ENCODE measurements around the gene TUBA1C. TPM values are rescaled to one million over a fixed set of nuclear protein-coding genes. Genes with fewer than 3 reads are reported as not detected.

Gene TUBA1C
- total and polyA plus RNA-seq, 2 donors (not counting 1 experiment from before 2014, with no cell fraction given), result 164 to 1,111 TPM

- TF ChIP-seq CTCF (conservative IDR thresholded peaks at IDR 0.05 in 1 of 2, IDR thresholded peaks at IDR 0.05 in 1 of 2; ENCODE audit: low read depth in 1 of 2, low read length in 2 of 2) (no peak), EZH2 (IDR thresholded peaks at IDR 0.05; ENCODE audit: low read length, missing control alignments) (no peak)
- DNase-seq (ENCODE audit: low read depth in 2 of 2), result no peak
- Histone ChIP-seq H3K79me2 (ENCODE audit: control insufficient read depth, insufficient read depth, low read length) (no peaks in the 10 kb centered on the region), H3K4me1 (ENCODE audit: control insufficient read depth, extremely low read depth, insufficient read depth, low read length) (peaks cover 10% of the 10 kb centered on the region), H3K4me2 (ENCODE audit: extremely low read depth, insufficient read depth, low read length) (peak overlapping the region; percentile 84), H3K27me3 (ENCODE audit: control insufficient read depth, insufficient read depth, low read length) (no peaks in the 10 kb centered on the region), H4K20me1 (ENCODE audit: control insufficient read depth, extremely low read depth, insufficient read depth, low read length) (no peaks in the 10 kb centered on the region), H3K36me3 (ENCODE audit: control insufficient read depth, insufficient read depth, low read length) (no peaks in the 10 kb centered on the region), H3K4me3 (replicated peaks in 1 of 4; ENCODE audit: control extremely low read depth in 1 of 4, insufficient read depth in 1 of 4, low read depth in 3 of 4, low read length in 4 of 4) (no peak overlapping the region), H3K9me3 (ENCODE audit: control insufficient read depth, insufficient read depth, low read depth, low read length) (no peaks in the 10 kb centered on the region), H2AFZ (ENCODE audit: low read length) (peak overlapping the region; percentile 56), H3K9ac (ENCODE audit: insufficient read depth, low read length) (peak overlapping the region; percentile 40), H3K27ac (ENCODE audit: insufficient read depth, low read length) (peak overlapping the region; percentile 83)
Observed at GRCh38 chr12:49223122-49223521, 41.8 kb upstream of the TUBA1C start.

DNA sequence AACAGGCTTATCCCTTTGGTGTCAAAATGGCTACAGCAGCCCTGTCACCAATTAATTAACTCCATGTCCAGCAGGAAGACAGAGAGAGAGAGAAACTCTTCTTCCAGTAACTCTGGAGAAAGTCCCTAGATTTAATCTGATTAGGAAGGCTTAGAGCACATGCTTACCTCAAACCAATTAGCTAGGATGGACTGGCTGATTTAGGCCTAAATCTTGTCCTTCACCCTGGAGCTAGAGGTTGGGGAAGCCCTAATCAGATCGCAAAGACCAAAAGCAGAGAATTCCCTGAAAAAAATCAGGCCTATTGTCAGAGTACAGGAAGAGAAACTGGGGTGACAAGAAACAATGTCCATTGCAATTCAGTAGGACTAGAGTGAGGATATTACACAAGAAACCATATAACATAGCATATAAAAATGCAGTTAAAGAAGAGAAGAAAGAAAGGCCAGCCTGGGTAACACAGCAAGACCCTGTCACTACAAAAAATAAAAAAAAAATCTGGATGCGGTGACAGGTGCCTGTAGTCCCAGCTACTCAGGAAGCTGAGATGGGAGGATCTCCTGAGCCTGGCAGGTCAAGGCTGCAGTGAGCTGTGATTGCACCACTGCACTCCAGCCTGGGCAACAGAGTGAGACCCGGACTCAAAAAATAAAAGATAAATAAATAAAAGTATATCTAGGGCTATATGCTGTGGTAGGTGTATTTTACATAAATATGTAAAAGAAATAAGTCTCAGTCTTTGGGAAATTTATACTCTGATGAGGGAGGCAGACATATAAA is 41.1 kb upstream of the TUBA1C start:
- TF ChIP-seq CTCF (conservative IDR thresholded peaks at IDR 0.05 in 1 of 2, IDR thresholded peaks at IDR 0.05 in 1 of 2; ENCODE audit: low read depth in 1 of 2, low read length in 2 of 2), result no peak
- Histone ChIP-seq H3K79me2 (ENCODE audit: control insufficient read depth, insufficient read depth, low read length) (no peaks in the 10 kb centered on the region), H3K9ac (ENCODE audit: insufficient read depth, low read length) (no peak overlapping the region), H2AFZ (ENCODE audit: low read length) (peak overlapping the region; percentile 46), H3K27me3 (ENCODE audit: control insufficient read depth, insufficient read depth, low read length) (no peaks in the 10 kb centered on the region), H3K4me2 (ENCODE audit: extremely low read depth, insufficient read depth, low read length) (no peak overlapping the region), H3K4me3 (replicated peaks in 1 of 4; ENCODE audit: control extremely low read depth in 1 of 4, insufficient read depth in 1 of 4, low read depth in 3 of 4, low read length in 4 of 4) (no peak overlapping the region), H3K4me1 (ENCODE audit: control insufficient read depth, extremely low read depth, insufficient read depth, low read length) (peaks cover 10% of the 10 kb centered on the region), H3K27ac (ENCODE audit: insufficient read depth, low read length) (no peak overlapping the region), H3K9me3 (ENCODE audit: control insufficient read depth, insufficient read depth, low read depth, low read length) (no peaks in the 10 kb centered on the region), H3K36me3 (ENCODE audit: control insufficient read depth, insufficient read depth, low read length) (no peaks in the 10 kb centered on the region), H4K20me1 (ENCODE audit: control insufficient read depth, extremely low read depth, insufficient read depth, low read length) (no peaks in the 10 kb centered on the region)
- DNase-seq (ENCODE audit: low read depth in 2 of 2), result no peak

DNA sequence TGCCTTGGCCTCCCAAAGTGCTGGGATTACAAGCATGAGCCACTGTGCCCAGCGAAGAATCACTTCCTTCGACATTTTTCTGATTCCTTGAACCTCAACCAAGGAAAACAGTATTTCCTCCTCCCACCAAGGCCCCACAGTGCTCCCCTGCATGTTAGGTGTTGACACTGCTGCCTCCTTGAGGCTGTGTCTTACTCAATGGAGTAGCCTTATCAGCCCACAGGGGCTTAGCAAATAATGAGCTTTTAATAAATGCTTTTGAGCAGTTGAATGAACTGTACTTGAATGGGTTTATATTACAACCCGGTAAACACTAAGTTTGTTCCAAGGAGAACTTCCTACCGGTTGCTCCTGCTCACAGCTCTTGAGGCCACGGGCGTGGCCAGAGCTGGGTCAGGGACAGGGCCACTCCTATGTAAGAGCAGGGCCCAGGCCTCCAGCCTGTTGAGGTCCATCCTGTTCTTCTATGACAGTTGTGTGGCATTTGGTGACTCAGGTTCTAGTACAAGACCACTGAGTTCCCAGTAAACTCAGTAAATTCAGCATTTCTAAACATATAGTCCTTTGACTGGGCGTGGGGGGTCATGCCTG is 39.2 kb upstream of the TUBA1C start:
- H4K20me1 ChIP-seq (ENCODE audit: control insufficient read depth, extremely low read depth, insufficient read depth, low read length), result no peaks in the 10 kb centered on the region
- H3K79me2 ChIP-seq (ENCODE audit: control insufficient read depth, insufficient read depth, low read length), result no peaks in the 10 kb centered on the region
- no peak overlapping the region for H3K9ac ChIP-seq (ENCODE audit: insufficient read depth, low read length)
- DNase-seq (ENCODE audit: low read depth in 2 of 2), result peak; percentile 34 to 70
- H3K4me2 ChIP-seq (ENCODE audit: extremely low read depth, insufficient read depth, low read length), result no peak overlapping the region
- peak overlapping the region; percentile 55 for H2AFZ ChIP-seq (ENCODE audit: low read length)
- H3K4me3 ChIP-seq (replicated peaks in 1 of 4; ENCODE audit: control extremely low read depth in 1 of 4, insufficient read depth in 1 of 4, low read depth in 3 of 4, low read length in 4 of 4), result no peak overlapping the region
- no peaks in the 10 kb centered on the region for H3K27me3 ChIP-seq (ENCODE audit: control insufficient read depth, insufficient read depth, low read length)
- H3K36me3 ChIP-seq (ENCODE audit: control insufficient read depth, insufficient read depth, low read length), result no peaks in the 10 kb centered on the region
- H3K9me3 ChIP-seq (ENCODE audit: control insufficient read depth, insufficient read depth, low read depth, low read length), result no peaks in the 10 kb centered on the region
- TF ChIP-seq EZH2 (IDR thresholded peaks at IDR 0.05; ENCODE audit: low read length, missing control alignments) (no peak), CTCF (conservative IDR thresholded peaks at IDR 0.05 in 1 of 2, IDR thresholded peaks at IDR 0.05 in 1 of 2; ENCODE audit: low read depth in 1 of 2, low read length in 2 of 2) (peak in 1 of 2 donors; percentile 13)
- peaks cover 10% of the 10 kb centered on the region for H3K4me1 ChIP-seq (ENCODE audit: control insufficient read depth, extremely low read depth, insufficient read depth, low read length)
- no peak overlapping the region for H3K27ac ChIP-seq (ENCODE audit: insufficient read depth, low read length)

All from fibroblast of lung (primary cell).